Neural cell (in vitro differentiated cells): ENCODE data around the gene TMEM266. TPM values are rescaled to one million over a fixed set of nuclear protein-coding genes. Genes with fewer than 3 reads are reported as not detected.

Source experiments
- H2AFZ ChIP-seq: fragments of 200-600, 300-800 bp; sonication (generic), shearing (Covaris generic); 2 replicates; pipeline ENCODE4 v1.6.0; 2014; ENCODE audit warnings: low read depth, mild to moderate bottlenecking, antibody characterized with exemption, low read length, moderate library complexity
- H3F3A ChIP-seq: fragments of 200-600 bp; shearing (Covaris generic); 2 replicates; pipeline ENCODE4 v1.6.1; 2016; ENCODE audit warnings: mild to moderate bottlenecking, moderate library complexity, mixed read lengths, antibody characterized with exemption, low read length; ENCODE audit not compliant: insufficient read depth, poor library complexity, severe bottlenecking
- H3K27ac ChIP-seq: fragments of 200-600, 300-800 bp; sonication (generic), shearing (Covaris generic); 2 replicates; pipeline ENCODE4 v1.5.1; 2014; ENCODE audit warnings: mild to moderate bottlenecking, low read length, moderate library complexity
- H3K27me3 ChIP-seq: fragments of 300-800, 200-600 bp; sonication (generic), shearing (Covaris generic); 2 replicates; pipeline ENCODE4 v1.6.0; 2014; ENCODE audit warnings: mild to moderate bottlenecking, low read depth, low read length, moderate library complexity; ENCODE audit not compliant: insufficient read depth
- H3K36me3 ChIP-seq: fragments of 300-800, 200-600 bp; sonication (generic), shearing (Covaris generic); 2 replicates; pipeline ENCODE4 v1.5.1; 2014; ENCODE audit warnings: mild to moderate bottlenecking, antibody characterized with exemption, low read length, moderate library complexity; ENCODE audit not compliant: insufficient read depth
- H3K4me2 ChIP-seq: fragments of 300-800, 200-600 bp; sonication (generic), shearing (Covaris generic); 2 replicates; pipeline ENCODE4 v1.6.0; 2014; ENCODE audit warnings: mild to moderate bottlenecking, low read length
- H3K4me3 ChIP-seq: fragments of 300-800, 200-600 bp; sonication (generic), shearing (Covaris generic); 2 replicates; pipeline ENCODE4 v1.5.1; 2014; ENCODE audit warnings: mild to moderate bottlenecking, low read length, moderate library complexity
- H3K79me2 ChIP-seq: fragments of 200-600 bp; shearing (Covaris generic); replicated peaks from 2 replicates; pipeline ENCODE4 v1.6.0; 2014; ENCODE audit warnings: mild to moderate bottlenecking, low read length, moderate library complexity; ENCODE audit not compliant: insufficient read depth
- H3K9ac ChIP-seq: fragments of 300-800, 200-600 bp; sonication (generic), shearing (Covaris generic); 2 replicates; pipeline ENCODE4 v1.6.1; 2016; ENCODE audit warnings: mild to moderate bottlenecking, low read length, mixed read lengths
- H3K9me2 ChIP-seq: fragments of 200-600 bp; shearing (Covaris generic); 2 replicates; pipeline ENCODE4 v1.6.1; 2016; ENCODE audit warnings: mild to moderate bottlenecking, low read length, mixed read lengths; ENCODE audit not compliant: insufficient read depth
- H3K9me3 ChIP-seq: fragments of 200-600, 300-800 bp; sonication (generic), shearing (Covaris generic); 2 replicates; pipeline ENCODE4 v1.6.1; 2016; ENCODE audit warnings: mild to moderate bottlenecking, mixed run types, low read length, moderate library complexity, mixed read lengths
- H4K20me1 ChIP-seq: fragments of 200-600 bp; shearing (Covaris generic); 2 replicates; pipeline ENCODE4 v1.6.1; 2016; ENCODE audit warnings: mild to moderate bottlenecking, mixed run types; ENCODE audit not compliant: insufficient read depth
- CTCF ChIP-seq: fragments of 450-650 bp; IDR thresholded peaks from 2 replicates; pipeline ENCODE4 v1.5.1; 2014; ENCODE audit warnings: antibody characterized with exemption, mild to moderate bottlenecking, moderate library complexity; ENCODE audit not compliant: poor library complexity, severe bottlenecking
- EP300 ChIP-seq: fragments of 450-650 bp; conservative IDR thresholded peaks from 2 replicates; pipeline ENCODE4 v1.6.1; 2014; ENCODE audit warnings: antibody characterized with exemption, mild to moderate bottlenecking, moderate library complexity; ENCODE audit not compliant: poor library complexity, severe bottlenecking
- EZH2 ChIP-seq: fragments of 200-600, 300-800 bp; shearing (Covaris generic), sonication (generic); IDR thresholded peaks from 2 replicates; pipeline ENCODE4 v1.6.1; 2014; ENCODE audit warnings: antibody characterized with exemption, low read length, borderline replicate concordance, mild to moderate bottlenecking; ENCODE audit not compliant: insufficient read depth, poor library complexity, severe bottlenecking
- MXI1 ChIP-seq: fragments of 450-650 bp; conservative IDR thresholded peaks from 2 replicates; pipeline ENCODE4 v1.6.1; 2014; ENCODE audit warnings: antibody characterized with exemption, mild to moderate bottlenecking; ENCODE audit not compliant: poor library complexity, severe bottlenecking
- POLR2AphosphoS5 ChIP-seq: IDR thresholded peaks from 2 replicates; pipeline ENCODE4 v1.6.1; 2012
- RAD21 ChIP-seq: fragments of 450-650 bp; conservative IDR thresholded peaks from 2 replicates; pipeline ENCODE4 v1.6.1; 2014; ENCODE audit warnings: antibody characterized with exemption, mild to moderate bottlenecking, moderate library complexity
- REST ChIP-seq: IDR thresholded peaks from 2 replicates; pipeline ENCODE4 v1.6.1; 2012; ENCODE audit warnings: borderline replicate concordance
- SMC3 ChIP-seq: fragments of 450-650 bp; conservative IDR thresholded peaks from 2 replicates; pipeline ENCODE4 v1.6.1; 2014; ENCODE audit warnings: antibody characterized with exemption, mild to moderate bottlenecking, moderate library complexity; ENCODE audit not compliant: poor library complexity
- TAF1 ChIP-seq: IDR thresholded peaks from 2 replicates; pipeline ENCODE4 v1.6.1; 2012; ENCODE audit warnings: low read depth
- polyA plus RNA-seq: library from polyadenylated mRNA; depleted of rRNA; stranded (reverse); fragments of >200 nt; gene quantifications from 2 replicates; pipeline ENCODE4 v1.2.3, GENCODE V29; 2014

Gene TMEM266
- polyA plus RNA-seq, 1 donor from 2014 or later, result 17.6 TPM

- H3K27ac ChIP-seq, result no peak overlapping the region
- no peak overlapping the region for H3K4me2 ChIP-seq
- H3K9me2 ChIP-seq, result no peaks in the 10 kb centered on the region
- no peaks in the 10 kb centered on the region for H4K20me1 ChIP-seq
- no peaks in the 10 kb centered on the region for H3F3A ChIP-seq
- TF ChIP-seq RAD21, result peak; percentile 53
- TF ChIP-seq SMC3, result peak; percentile 28
- TF ChIP-seq EP300, result no peak
- TF ChIP-seq CTCF, result peak; percentile 53
- H3K79me2 ChIP-seq, result no peaks in the 10 kb centered on the region
- H2AFZ ChIP-seq, result no peak overlapping the region
- no peak overlapping the region for H3K9ac ChIP-seq
- H3K36me3 ChIP-seq, result no peaks in the 10 kb centered on the region
- no peaks in the 10 kb centered on the region for H3K9me3 ChIP-seq
- no peak overlapping the region for H3K4me3 ChIP-seq
- H3K27me3 ChIP-seq, result no peaks in the 10 kb centered on the region
These were observed 175.5 kb downstream of the TMEM266 start for GRCh38 chr15:76235186-76235826.

DNA sequence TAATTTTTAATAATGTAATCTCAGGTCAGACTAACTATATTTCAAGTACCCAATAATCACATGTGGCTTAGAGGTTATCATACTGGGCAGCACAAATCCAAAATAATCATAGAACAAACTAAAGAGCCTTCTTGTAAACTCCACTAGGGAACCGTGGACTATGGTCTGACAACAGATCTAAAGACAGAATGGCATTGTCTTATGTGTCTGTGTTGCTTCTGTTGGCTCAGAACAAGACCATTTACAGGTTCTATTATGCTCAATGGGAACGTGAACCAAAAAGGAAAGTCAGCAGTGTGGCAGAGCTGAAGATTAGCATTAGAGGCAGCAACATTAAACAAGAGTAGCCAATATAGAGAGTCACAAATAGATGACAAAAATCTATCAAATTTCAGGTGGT lies 176.6 kb downstream of the TMEM266 start:
- no peak overlapping the region for H3K27ac ChIP-seq
- H3K9ac ChIP-seq, result no peak overlapping the region
- H3K4me2 ChIP-seq, result no peak overlapping the region
- TF ChIP-seq EZH2 (no peak), CTCF (no peak), RAD21 (no peak), EP300 (no peak), POLR2AphosphoS5 (no peak), MXI1 (no peak), SMC3 (no peak), TAF1 (no peak), REST (no peak)
- H3K27me3 ChIP-seq, result no peaks in the 10 kb centered on the region
- H3K36me3 ChIP-seq, result no peaks in the 10 kb centered on the region
- H3K79me2 ChIP-seq, result no peaks in the 10 kb centered on the region
- H3F3A ChIP-seq, result no peaks in the 10 kb centered on the region
- H3K9me3 ChIP-seq, result no peaks in the 10 kb centered on the region
- no peak overlapping the region for H2AFZ ChIP-seq
- H4K20me1 ChIP-seq, result no peaks in the 10 kb centered on the region
- H3K4me3 ChIP-seq, result no peak overlapping the region
- H3K9me2 ChIP-seq, result no peaks in the 10 kb centered on the region
